Body of pancreas (tissue), 4 donors: ENCODE measurements around the gene PPP1R12A.

Experiments used
- POLR2A ChIP-seq, 3 donors: fragments of 450-650 bp; IDR thresholded peaks; one replicate each; pipeline ENCODE4 v1.6.1; 2016; ENCODE audit warnings: antibody characterized with exemption in 3 of 3, mild to moderate bottlenecking in 2 of 3
- TF ChIP-seq, protein P1 (sequence below), 7 experiments: fragments of 450-650 bp in 4 of 7; fragments of 200-600 bp in 3 of 7; sonication (generic) in 3 of 7; IDR thresholded peaks; one replicate each; pipeline ENCODE4 v1.5.1; 2016 to 2019; ENCODE audit warnings: antibody characterized with exemption in 7 of 7

DNA sequence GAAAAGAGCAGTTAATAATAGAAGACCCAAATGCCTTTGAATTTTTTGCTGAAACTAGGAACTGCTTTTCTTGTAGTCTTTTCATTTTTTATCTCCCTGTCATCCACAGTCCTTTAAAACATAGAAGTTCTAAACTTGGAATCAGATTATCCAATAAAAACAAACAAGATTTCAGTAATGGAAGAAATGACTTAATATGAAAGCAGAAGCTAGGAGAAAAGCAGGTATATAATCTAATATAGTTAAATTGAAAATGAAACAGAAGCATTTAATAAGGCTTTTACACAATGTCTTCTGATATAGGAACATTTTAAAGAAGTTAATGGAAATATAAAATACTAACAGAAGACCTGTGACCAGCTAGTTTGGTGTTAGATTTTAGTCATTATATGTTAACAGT is 26.5 kb downstream of the PPP1R12A start:
- TF ChIP-seq, protein P1, sequence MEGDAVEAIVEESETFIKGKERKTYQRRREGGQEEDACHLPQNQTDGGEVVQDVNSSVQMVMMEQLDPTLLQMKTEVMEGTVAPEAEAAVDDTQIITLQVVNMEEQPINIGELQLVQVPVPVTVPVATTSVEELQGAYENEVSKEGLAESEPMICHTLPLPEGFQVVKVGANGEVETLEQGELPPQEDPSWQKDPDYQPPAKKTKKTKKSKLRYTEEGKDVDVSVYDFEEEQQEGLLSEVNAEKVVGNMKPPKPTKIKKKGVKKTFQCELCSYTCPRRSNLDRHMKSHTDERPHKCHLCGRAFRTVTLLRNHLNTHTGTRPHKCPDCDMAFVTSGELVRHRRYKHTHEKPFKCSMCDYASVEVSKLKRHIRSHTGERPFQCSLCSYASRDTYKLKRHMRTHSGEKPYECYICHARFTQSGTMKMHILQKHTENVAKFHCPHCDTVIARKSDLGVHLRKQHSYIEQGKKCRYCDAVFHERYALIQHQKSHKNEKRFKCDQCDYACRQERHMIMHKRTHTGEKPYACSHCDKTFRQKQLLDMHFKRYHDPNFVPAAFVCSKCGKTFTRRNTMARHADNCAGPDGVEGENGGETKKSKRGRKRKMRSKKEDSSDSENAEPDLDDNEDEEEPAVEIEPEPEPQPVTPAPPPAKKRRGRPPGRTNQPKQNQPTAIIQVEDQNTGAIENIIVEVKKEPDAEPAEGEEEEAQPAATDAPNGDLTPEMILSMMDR (IDR thresholded peaks at IDR 0.05) = no peak
- no peak for TF ChIP-seq POLR2A (IDR thresholded peaks at IDR 0.05)
